ENCODE data around the gene BMP7.

- TF ChIP-seq POLR2AphosphoS5 (IDR thresholded peaks at IDR 0.05; ENCODE audit: insufficient read depth in 1 of 2, low read depth in 1 of 2): no peak
- no peak for TF ChIP-seq CTCF (IDR thresholded peaks at IDR 0.05)
Observed at GRCh38 chr20:57251949-57252348, 14.5 kb downstream of the BMP7 start.
